H9 (cell line): ENCODE results near the gene CRHR2. TPM values are rescaled to one million over a fixed set of nuclear protein-coding genes. Genes with fewer than 3 reads are reported as not detected.
A peak's percentile ranks its signal among the peaks of the same experiment; 100 is the strongest.

Source experiments
- DNase-seq: peaks from one replicate; pipeline ENCODE4 v3.0.0-alpha.2; 2017
- H2AFZ ChIP-seq: one replicate; pipeline ENCODE4 v1.6.1; 2013; ENCODE audit warnings: mild to moderate bottlenecking, low read length, control low read depth, moderate library complexity
- H2AK5ac ChIP-seq: 2 replicates; pipeline ENCODE4 v1.6.1; 2013; ENCODE audit warnings: low read length, control low read depth, mixed read lengths; ENCODE audit not compliant: insufficient read length
- H2BK120ac ChIP-seq: one replicate; pipeline ENCODE4 v1.6.1; 2013; ENCODE audit warnings: low read depth, mild to moderate bottlenecking, low read length, control low read depth, inconsistent platforms; ENCODE audit not compliant: poor library complexity, severe bottlenecking
- H2BK12ac ChIP-seq: 2 replicates; pipeline ENCODE4 v1.6.1; 2013; ENCODE audit warnings: low read length, control low read depth, mixed read lengths, low read depth; ENCODE audit not compliant: insufficient read length
- H2BK15ac ChIP-seq: 2 replicates; pipeline ENCODE4 v1.6.1; 2013; ENCODE audit warnings: low read depth, low read length, control low read depth
- H2BK20ac ChIP-seq: one replicate; pipeline ENCODE4 v1.6.1; 2013; ENCODE audit warnings: low read depth, mild to moderate bottlenecking, low read length, control low read depth, inconsistent platforms; ENCODE audit not compliant: poor library complexity, severe bottlenecking
- H2BK5ac ChIP-seq: 2 replicates; pipeline ENCODE4 v1.6.1; 2013; ENCODE audit warnings: low read length, control low read depth, mixed read lengths; ENCODE audit not compliant: insufficient read length
- H3K14ac ChIP-seq: 2 replicates; pipeline ENCODE4 v1.6.1; 2013; ENCODE audit warnings: low read length, control low read depth; ENCODE audit not compliant: insufficient read depth
- H3K18ac ChIP-seq: 2 replicates; pipeline ENCODE4 v1.6.1; 2013; ENCODE audit warnings: low read depth, mild to moderate bottlenecking, mixed read lengths, low read length, control low read depth; ENCODE audit not compliant: insufficient read length
- H3K23ac ChIP-seq: 2 replicates; pipeline ENCODE4 v1.6.1; 2013; ENCODE audit warnings: low read length, control low read depth, mixed read lengths, low read depth; ENCODE audit not compliant: insufficient read length
- H3K23me2 ChIP-seq: 2 replicates; pipeline ENCODE4 v1.6.1; 2013; ENCODE audit warnings: low read depth, mild to moderate bottlenecking, mixed read lengths, low read length, control low read depth; ENCODE audit not compliant: insufficient read length, poor library complexity, severe bottlenecking
- H3K27ac ChIP-seq: 2 replicates; pipeline ENCODE4 v1.5.1; 2013; ENCODE audit warnings: low read length, control low read depth, mixed read lengths, low read depth; ENCODE audit not compliant: insufficient read length
- H3K27me3 ChIP-seq: 2 replicates; pipeline ENCODE4 v1.6.1; 2013; ENCODE audit warnings: low read length, control low read depth, inconsistent platforms; ENCODE audit not compliant: insufficient read depth
- H3K4ac ChIP-seq: 2 replicates; pipeline ENCODE4 v1.6.1; 2013; ENCODE audit warnings: low read depth, mild to moderate bottlenecking, control low read depth, inconsistent platforms, low read length, moderate library complexity
- H3K4me1 ChIP-seq: 2 replicates; pipeline ENCODE4 v1.6.1; 2013; ENCODE audit warnings: low read length, control low read depth, inconsistent platforms; ENCODE audit not compliant: insufficient read depth
- H3K4me2 ChIP-seq: 2 replicates; pipeline ENCODE4 v1.6.1; 2013; ENCODE audit warnings: low read length, control low read depth, mixed read lengths; ENCODE audit not compliant: insufficient read length, insufficient read depth
- H3K56ac ChIP-seq: 2 replicates; pipeline ENCODE4 v1.6.1; 2013; ENCODE audit warnings: low read depth, mild to moderate bottlenecking, mixed read lengths, low read length, control low read depth; ENCODE audit not compliant: insufficient read length
- H3K79me1 ChIP-seq: 2 replicates; pipeline ENCODE4 v1.6.1; 2013; ENCODE audit warnings: low read depth, mild to moderate bottlenecking, moderate library complexity, low read length, control low read depth, inconsistent platforms; ENCODE audit not compliant: insufficient read depth, poor library complexity, severe bottlenecking
- H3K79me2 ChIP-seq: 2 replicates; pipeline ENCODE4 v1.6.1; 2013; ENCODE audit warnings: low read length, control low read depth, inconsistent platforms; ENCODE audit not compliant: insufficient read depth
- H3K9ac ChIP-seq: 2 replicates; pipeline ENCODE4 v1.6.1; 2013; ENCODE audit warnings: low read length, control low read depth, mixed read lengths; ENCODE audit not compliant: insufficient read length; ENCODE audit errors: extremely low read depth
- H3K9me3 ChIP-seq: one replicate; pipeline ENCODE4 v1.6.1; 2013; ENCODE audit warnings: low read depth, low read length, inconsistent platforms; ENCODE audit not compliant: control insufficient read depth
- H3T11ph ChIP-seq: one replicate; pipeline ENCODE4 v1.6.1; 2013; ENCODE audit warnings: mild to moderate bottlenecking, low read length, control low read depth, inconsistent platforms
- H4K20me1 ChIP-seq: one replicate; pipeline ENCODE4 v1.6.1; 2013; ENCODE audit not compliant: control insufficient read depth, insufficient read length, insufficient read depth
- H4K5ac ChIP-seq: 2 replicates; pipeline ENCODE4 v1.6.1; 2013; ENCODE audit warnings: low read depth, mild to moderate bottlenecking, mixed read lengths, low read length, control low read depth; ENCODE audit not compliant: insufficient read length
- H4K8ac ChIP-seq: replicated peaks from 2 replicates; pipeline ENCODE4 v1.6.1; 2013; ENCODE audit warnings: low read length, control low read depth, mixed read lengths, low read depth; ENCODE audit not compliant: insufficient read length
- H4K91ac ChIP-seq: 2 replicates; pipeline ENCODE4 v1.6.1; 2013; ENCODE audit warnings: low read depth, mild to moderate bottlenecking, moderate library complexity, mixed read lengths, low read length, control low read depth; ENCODE audit not compliant: insufficient read length
- H3K27ac Mint-ChIP-seq, 3 experiments: 2 replicates in 2 of 3; 3 replicates in 1 of 3; pipeline ENCODE4 v1.8.0; 2020 to 2021; ENCODE audit warnings: mixed read lengths in 3 of 3, mild to moderate bottlenecking in 1 of 3, moderate library complexity in 1 of 3
- H3K27me3 Mint-ChIP-seq: 2 replicates; pipeline ENCODE4 v1.8.0; 2021; ENCODE audit warnings: low read depth, mild to moderate bottlenecking, moderate library complexity, mixed read lengths
- H3K36me3 Mint-ChIP-seq, 3 experiments: 2 replicates in 2 of 3; 3 replicates in 1 of 3; pipeline ENCODE4 v1.8.0; 2020 to 2021; ENCODE audit warnings: low read depth in 3 of 3, mixed read lengths in 3 of 3; ENCODE audit not compliant: insufficient read depth in 1 of 3
- H3K4me1 Mint-ChIP-seq, 2 experiments: 2 replicates each; pipeline ENCODE4 v1.8.0; 2020; ENCODE audit warnings: mixed read lengths in 2 of 2
- H3K4me3 Mint-ChIP-seq, 2 experiments: 2 replicates in 1 of 2; 3 replicates in 1 of 2; pipeline ENCODE4 v1.8.0; 2020 to 2021; ENCODE audit warnings: mild to moderate bottlenecking in 2 of 2, mixed read lengths in 2 of 2, moderate library complexity in 1 of 2
- H3K9me3 Mint-ChIP-seq, 2 experiments: 2 replicates in 1 of 2; 3 replicates in 1 of 2; pipeline ENCODE4 v1.8.0; 2020; ENCODE audit warnings: mild to moderate bottlenecking in 2 of 2, mixed read lengths in 2 of 2, moderate library complexity in 1 of 2
- CTCF ChIP-seq: fragments of 200-600 bp; sonication (generic); conservative IDR thresholded peaks from 3 replicates; pipeline ENCODE4 v1.8.0; 2021; ENCODE audit warnings: antibody characterized with exemption, mild to moderate bottlenecking
- WGBS: extraction: QIAGEN DNeasy Blood & Tissue Kit; methylation state at CpG from one replicate; pipeline ENCODE4 v1.1.7; 2013; ENCODE audit warnings: missing lambda C conversion rate, low lambda C conversion rate, mixed read lengths; ENCODE audit not compliant: insufficient read length; ENCODE audit errors: extremely low coverage; 5-methylcytosine and 5-hydroxymethylcytosine counted together
- total RNA-seq: library from RNA; stranded (reverse); gene quantifications from 2 replicates; pipeline ENCODE4 v1.2.1, GENCODE V29; 2021

CRHR2 gene
- total RNA-seq, 1 experiment from 2014 or later, result 0.07 TPM

GRCh38 chr7:30694218-30694745 lies 12.0 kb upstream of the CRHR2 start:
- Histone ChIP-seq H3K23me2 (no peaks in the 10 kb centered on the region), H4K8ac (no peak overlapping the region), H3K79me1 (no peaks in the 10 kb centered on the region), H3K9ac (no peak overlapping the region), H3K56ac (no peak overlapping the region), H3K23ac (no peak overlapping the region), H2BK5ac (no peak overlapping the region), H3K4me1 (peaks cover 3% of the 10 kb centered on the region; the same call in 1 of the 2 replicates), H3K27ac (no peak overlapping the region), H2AK5ac (no peak overlapping the region), H2BK15ac (no peak overlapping the region), H3K4ac (no peak overlapping the region), H4K5ac (no peak overlapping the region), H3K18ac (no peak overlapping the region), H3K14ac (0 out of 2 replicates have a peak overlapping the region, but pooled peaks have one; percentile 8), H4K20me1 (no peaks in the 10 kb centered on the region), H2BK120ac (no peak overlapping the region), H2BK20ac (no peak overlapping the region), H2AFZ (no peak overlapping the region), H4K91ac (no peak overlapping the region), H3K79me2 (no peaks in the 10 kb centered on the region), H3K4me2 (no peak overlapping the region), H3K9me3 (no peaks in the 10 kb centered on the region), H2BK12ac (no peak overlapping the region), H3T11ph (no peak overlapping the region), H3K27me3 (no peaks in the 10 kb centered on the region)
- DNase-seq, result no peak
- no peaks in the 10 kb centered on the region; a peak in 1 of 7 replicates for H3K36me3 Mint-ChIP-seq
- H3K4me1 Mint-ChIP-seq, result peaks cover 16 to 27% of the 10 kb centered on the region in 2 experiments
- no peak overlapping the region for H3K4me3 Mint-ChIP-seq
- TF ChIP-seq CTCF, result no peak
- no CpG with 5 or more reads among the region's 6 CpGs for WGBS
- no peak overlapping the region; a peak in 1 of 7 replicates for H3K27ac Mint-ChIP-seq
- H3K27me3 Mint-ChIP-seq, result peaks cover 18% of the 10 kb centered on the region
- no peaks in the 10 kb centered on the region for H3K9me3 Mint-ChIP-seq
